ENCODE data around the gene RGS9.

RGS9 gene

GRCh38 chr17:65222214-65222738 lies 85.1 kb downstream of the RGS9 start:
- DNase-seq: no peak

- no peak for DNase-seq
Observed at GRCh38 chr17:65225061-65225460, 87.9 kb downstream of the RGS9 start.

DNA sequence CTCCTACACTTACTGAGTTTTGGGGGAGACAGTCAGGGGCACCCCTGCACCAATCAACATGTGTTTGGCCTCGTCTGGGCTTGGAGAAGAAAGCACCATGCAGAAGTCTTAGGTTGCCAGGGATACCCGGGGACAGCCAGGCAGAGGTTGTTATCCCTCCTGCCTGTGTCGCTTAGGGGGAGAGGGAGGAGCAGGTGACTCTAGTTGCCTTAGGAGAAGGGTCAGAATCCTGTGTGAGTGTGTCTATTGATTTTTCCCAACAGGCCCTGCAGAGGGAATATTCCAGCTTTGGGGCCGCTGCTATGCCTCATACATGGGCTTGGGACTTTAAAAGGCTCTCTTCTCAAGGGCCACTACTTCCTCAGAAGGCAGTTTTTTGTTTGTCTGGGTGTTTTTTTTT lies 89.1 kb downstream of the RGS9 start:
- no peak for DNase-seq

DNA sequence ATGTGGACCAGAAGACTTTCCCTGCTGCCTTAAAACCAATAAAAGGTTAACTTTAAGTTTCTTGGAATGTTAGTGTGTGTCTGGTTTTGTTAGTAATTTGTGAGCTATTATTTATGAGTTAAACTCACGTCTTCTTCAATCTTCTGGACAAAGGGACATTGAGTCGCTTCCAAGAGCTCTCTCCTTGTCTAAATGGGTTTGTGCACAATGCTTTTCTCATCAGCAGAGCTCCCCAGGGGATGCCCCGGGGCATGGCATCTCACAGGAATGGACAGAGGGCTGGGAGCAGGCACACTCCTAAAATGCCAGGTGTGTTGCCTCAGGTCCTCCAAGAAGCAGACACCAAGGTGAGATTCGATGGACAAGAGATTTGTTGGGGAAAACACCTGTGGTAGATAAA lies 90.5 kb downstream of the RGS9 start:
- no peak for DNase-seq

GRCh38 chr17:65228287-65228686 lies 91.1 kb downstream of the RGS9 start:
- DNase-seq: no peak

DNA sequence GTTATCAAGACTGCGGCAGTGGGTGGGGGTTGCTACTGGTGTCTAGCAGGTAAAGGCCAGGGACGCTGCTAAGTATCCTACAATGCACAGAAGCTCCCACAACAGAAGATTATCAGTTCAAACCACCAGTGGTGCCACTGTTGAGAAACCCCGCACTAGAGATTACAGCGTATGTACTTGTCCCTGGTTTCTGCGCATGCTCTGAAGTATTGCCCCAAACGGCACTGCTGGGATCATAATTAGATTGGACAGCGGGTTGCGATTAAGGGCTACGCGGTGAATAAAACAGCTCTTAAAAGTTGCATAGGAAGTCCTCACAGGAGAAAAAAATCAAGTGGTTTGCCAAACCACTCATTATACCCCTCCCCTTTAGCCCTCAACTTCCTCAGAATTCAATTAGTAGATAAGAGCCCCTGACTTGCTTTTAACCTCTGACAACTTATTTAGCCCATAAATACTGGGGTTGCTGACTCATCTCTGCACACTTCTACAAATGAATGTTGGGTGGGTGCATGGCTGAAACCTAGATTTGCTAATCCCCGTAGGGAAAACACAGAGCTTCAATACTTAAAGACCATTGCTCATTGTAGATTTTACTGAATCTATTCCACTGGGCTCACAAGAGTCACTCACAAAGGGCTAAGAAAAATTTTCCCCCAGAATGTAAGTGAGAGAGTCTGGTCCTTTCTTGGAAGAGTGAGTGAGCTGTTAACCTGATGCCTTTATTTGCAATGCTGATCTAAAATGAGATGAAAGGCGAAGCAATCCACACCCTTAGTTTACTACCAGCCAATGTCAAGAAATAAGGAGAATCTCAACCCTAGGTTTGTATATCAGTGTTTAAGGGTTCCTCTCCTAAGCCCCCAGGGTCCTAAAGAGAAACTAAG lies 91.8 kb downstream of the RGS9 start:
- DNase-seq: peak; percentile 26

DNA sequence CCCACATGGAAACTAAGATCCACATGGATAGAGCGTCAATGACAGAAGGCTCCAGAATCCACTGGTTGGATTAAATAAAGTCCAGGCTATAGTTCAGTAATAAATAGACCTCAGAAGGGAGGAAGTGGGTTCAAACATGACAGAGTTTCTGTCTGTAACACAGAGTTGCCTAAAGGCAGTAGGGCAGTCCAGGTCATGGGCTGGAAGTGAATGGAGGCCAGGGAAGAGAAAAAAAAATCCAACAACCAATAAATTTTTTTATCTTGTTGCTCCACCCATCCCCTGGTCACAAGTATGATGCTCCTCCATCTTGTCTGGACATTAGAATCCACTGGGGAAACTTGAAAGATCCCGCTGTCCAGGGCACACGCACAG lies 92.4 kb downstream of the RGS9 start:
- DNase-seq: no peak

DNA sequence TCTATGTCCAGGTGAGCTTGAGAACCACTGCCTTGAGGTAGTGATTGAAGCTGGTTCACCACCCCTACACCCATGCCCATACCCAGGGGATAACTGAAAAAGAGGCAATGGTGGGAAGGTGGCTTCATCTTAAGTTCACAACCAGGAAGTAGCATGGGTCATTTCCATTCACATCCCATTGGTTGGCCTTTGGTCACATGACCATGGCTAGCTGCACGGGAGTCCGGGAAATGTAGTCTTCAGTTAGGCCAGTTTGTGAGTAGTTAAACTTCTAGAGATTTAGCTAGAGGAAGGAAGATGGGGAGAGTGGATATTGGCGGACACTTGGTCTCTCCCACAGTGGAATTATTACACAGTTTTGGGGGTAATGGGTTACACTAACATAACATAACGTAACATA lies 92.9 kb downstream of the RGS9 start:
- DNase-seq: no peak

DNA sequence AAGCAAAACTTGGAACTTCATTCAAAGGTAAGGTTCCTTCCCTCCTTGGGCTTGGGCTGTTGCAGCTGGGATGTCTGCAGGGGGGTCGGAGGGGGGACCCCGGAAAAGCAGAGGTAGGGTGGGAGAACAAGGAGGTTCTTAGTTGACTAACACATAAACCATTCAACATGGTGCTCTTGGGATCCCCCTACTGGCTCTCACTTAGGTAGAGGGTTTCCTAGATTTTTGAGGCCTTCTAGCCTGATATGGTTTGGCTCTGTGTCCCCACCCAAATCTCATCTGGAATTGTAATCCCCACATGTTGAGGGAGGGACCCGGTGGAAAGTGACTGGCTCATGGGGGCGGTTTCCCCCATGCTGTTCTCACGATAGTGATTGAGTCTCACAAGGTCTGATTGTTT lies 93.9 kb downstream of the RGS9 start:
- no peak for DNase-seq

DNA sequence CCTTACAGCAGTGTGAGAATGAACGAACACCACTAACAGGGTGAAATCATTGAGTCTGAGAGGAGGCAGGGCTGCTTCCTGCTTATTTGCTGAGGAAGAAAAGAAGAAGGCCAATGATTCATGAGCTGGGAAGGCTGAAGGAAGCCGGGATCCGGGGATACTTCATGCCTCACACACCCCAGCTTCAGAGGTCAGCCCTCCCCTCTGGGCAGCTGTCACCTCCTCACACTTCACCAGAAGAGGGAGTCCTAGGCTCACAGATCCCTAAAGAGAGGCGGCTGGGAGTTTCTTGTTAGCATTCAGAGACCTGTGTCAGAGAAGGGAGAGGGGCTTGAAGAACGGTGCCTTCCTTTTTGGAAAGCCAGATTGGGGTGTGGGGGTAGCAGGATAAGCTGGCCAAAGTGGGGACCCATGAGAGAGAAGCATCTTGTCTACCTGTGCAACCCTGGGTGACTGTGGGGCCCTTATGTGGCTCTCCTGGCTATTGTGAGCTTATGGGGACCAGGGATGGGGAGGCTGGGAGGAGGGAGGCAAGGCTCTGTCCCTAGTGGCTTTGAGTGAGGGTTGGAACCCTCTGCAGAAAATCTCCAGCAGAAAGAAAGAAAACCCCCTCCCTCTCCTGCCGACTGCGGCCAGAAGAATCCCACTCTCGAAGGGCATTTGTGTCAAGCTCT lies 94.6 kb downstream of the RGS9 start:
- DNase-seq: peak; percentile 16

- no peak for DNase-seq
Observed at GRCh38 chr17:65235284-65235683, 98.1 kb downstream of the RGS9 start.

GRCh38 chr17:65236321-65236720 lies 99.2 kb downstream of the RGS9 start:
- DNase-seq: no peak

DNA sequence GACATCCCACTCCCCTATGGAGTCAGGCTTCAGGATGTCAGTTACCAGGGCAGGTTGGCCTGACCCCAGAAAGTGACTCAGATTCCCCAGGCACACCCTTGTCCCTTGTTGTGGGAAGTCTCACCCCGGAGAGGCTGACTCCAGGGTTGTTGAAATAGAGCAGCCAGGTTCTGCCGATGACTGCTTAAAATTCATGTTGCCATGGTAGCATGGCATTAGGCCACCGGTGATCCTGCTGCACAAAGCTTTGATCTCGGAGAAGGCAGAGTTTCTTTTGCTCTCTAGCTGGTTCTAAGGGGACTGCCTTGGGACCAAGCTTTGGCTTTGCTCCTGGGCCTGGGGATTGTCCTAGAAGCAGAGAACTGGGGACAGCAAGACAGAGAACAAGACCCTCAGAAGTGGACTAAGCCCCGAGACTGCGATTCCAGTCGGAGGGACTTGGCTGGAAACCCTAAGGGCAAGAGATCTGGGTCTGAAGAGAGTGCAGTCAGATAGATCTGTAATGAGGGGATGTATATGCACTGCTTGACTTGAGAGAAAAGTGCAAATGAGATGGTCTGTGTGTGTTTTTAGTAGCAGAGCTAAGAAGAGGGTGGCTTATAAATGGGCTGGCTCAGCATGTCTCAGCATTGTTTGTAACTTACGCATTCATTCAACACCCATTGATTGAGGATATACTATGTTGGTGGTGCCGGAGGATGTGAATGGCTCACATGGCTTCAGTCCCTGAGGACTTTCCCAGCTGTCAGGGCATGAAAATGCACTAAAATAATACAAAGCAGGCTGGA lies 106.9 kb downstream of the RGS9 start:
- DNase-seq: no peak

GRCh38 chr17:65246252-65246651 lies 109.1 kb downstream of the RGS9 start:
- DNase-seq: no peak

DNA sequence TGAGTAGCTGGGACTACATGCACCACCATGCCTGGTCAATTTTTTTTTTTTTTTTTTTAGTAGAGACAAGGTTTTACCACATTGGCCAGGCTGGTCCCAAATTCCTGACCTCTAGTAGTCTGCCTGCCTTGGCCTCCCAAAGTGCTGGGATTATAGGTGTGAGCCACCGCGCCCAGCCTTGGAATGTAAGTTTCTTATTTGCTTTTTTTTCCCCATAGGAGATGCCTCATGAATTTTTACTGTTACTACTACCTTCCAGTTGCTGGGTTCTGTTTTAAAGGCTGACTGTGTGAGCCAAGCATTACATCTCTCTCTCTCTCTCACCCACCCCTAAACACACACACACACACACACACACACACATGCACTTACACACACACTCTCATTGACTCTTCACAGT lies 112.6 kb downstream of the RGS9 start:
- DNase-seq: no peak

DNA sequence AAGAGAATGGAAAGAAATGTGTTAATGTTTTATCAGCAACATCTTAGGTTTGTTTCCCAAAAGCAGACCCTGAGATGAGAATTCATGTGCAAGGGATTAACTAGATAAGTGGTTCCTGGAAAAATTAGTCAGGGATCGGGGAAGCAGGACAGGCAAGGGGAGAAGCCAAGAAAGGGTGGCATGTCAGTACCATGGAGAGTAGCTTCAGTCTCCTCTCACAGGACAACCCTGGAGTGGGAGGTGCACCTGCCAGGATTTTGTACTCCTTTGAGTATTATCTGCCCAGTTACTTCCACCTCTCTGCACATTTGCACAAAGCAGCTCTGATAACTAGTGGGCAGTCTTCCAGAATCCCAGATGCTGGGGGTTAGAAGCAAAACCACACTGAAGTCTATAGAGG lies 117.0 kb downstream of the RGS9 start:
- no peak for DNase-seq

DNA sequence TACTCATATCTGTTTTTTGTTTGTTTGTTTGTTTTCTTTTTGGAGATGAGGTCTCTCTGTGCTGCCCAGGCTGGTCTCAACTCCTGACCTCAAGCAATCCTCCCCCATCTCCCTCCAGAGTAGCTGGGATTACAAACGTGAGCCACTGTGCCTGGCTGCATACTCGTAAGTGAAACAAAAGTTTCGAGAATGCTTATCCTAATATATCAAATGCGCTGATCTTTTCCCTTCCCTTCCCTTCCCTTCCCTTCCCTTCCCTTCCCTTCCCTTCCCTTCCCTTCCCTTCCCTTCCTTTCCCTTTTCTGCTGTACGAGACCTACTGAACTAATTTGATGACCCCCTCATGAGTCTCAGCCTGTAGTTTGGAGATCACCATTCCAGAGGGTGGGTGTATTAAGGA lies 122.1 kb downstream of the RGS9 start:
- no peak for DNase-seq

DNA sequence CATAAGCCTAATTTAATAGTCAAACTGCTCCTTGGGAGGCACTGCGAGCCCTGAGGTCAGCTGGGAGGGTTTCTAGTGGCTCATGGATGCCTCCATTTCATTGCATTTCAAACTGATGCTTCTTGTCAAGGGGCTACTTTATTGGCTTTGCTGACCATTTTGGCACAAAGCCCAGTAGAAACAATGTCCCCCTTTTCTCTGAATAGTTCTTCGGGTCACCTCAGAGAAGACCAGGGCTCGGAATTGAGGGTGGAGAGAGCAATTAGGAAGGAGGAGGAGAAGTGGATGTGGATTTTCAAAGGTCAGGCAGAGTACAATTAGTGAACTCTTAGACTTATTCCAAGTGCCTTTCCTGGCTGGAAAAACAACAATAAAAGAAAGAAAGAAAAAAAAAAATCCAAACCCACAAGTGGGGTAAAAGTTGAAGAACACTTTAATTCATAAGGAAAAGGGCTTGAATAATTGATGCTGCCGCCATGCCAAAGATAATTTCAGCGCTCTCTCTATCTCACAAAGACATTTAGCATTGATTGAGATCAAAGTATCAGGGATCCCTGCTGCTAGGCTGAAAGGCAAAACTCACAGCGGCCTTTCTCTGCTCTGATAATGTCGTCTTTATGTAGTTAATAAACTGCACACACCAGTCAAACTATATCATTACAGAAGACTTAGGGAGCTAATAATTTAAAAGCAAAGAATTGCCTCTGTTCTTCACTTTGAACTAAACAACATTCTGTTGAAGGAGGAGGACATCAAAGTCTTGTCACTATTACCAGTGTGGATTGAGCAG lies 122.7 kb downstream of the RGS9 start:
- no peak for DNase-seq

DNA sequence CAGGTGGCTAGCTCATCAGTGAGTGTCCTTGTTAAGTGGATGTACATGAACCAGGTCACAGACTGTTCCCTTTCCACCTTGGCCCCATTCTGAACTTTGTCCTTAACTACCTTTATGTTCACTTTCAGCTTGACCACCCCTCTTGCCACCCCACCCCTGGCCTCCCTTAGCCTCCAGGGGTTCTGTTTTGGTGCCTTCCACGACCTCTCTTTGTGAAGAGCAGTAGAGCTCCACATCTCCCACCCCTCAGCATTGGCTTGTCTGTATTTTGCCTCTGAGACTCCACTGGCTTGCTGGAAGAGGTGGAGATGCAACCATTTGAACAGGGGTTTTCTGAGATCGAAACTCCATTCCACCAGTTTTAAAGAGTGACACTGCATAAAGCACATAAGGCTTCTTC lies 123.5 kb downstream of the RGS9 start:
- DNase-seq: no peak

DNA sequence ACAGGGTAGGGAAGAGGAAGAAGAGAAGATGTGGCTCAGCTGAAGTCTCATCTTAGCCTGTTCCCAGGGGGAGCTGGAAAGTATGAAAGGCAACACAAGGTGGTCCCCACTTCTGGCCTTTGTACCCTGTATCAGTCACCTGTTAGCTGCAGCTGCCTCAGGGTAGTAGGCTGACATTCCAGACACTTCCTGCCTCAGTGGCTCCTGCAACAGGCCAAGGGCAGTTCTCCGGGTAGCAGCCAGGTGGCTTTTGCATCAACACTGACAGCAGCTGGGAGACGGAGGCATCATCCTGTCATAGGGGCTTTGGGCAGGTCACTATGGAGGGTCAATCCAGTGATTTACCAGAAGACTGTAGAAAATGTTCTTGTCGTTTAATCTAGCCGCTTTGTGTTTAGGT lies 124.0 kb downstream of the RGS9 start:
- no peak for DNase-seq

- DNase-seq: no peak
Observed at GRCh38 chr17:65261682-65262636, 124.8 kb downstream of the RGS9 start.

Measured in activated effector memory CD4-positive, alpha-beta T cell treated with Interleukin-2 at 50 U/mL for 16 hours (primary cell).